Natural killer cell (primary cell): ENCODE results near the gene HTT-AS. TPM values are rescaled to one million over a fixed set of nuclear protein-coding genes. Genes with fewer than 3 reads are reported as not detected.

Source experiments
- ATAC-seq, 3 donors: fragments of 150-1000 bp in 2 of 3; fragments of 200-7000 bp in 1 of 3; cut with Tn5 transposase; 1 replicate in 1 of 3; 2 replicates in 2 of 3; pipeline ENCODE4 v1.10.0; 2021; ENCODE audit warnings: mild to moderate bottlenecking in 2 of 3, moderate library complexity in 2 of 3
- DNase-seq, 2 donors: peaks; one replicate each; pipeline versions ENCODE4 v3.0.0 to v3.0.0-alpha.2; 2013 to 2021; ENCODE audit warnings: mixed read lengths in 1 of 2
- H3K27ac ChIP-seq: one replicate; pipeline ENCODE4 v1.5.1; 2013; ENCODE audit warnings: mild to moderate bottlenecking, low read length
- H3K27me3 ChIP-seq: one replicate; pipeline ENCODE4 v1.6.1; 2013; ENCODE audit warnings: low read length; ENCODE audit not compliant: control insufficient read depth, insufficient read depth
- H3K36me3 ChIP-seq: one replicate; pipeline ENCODE4 v1.6.1; 2013; ENCODE audit warnings: low read length; ENCODE audit not compliant: control insufficient read depth, insufficient read depth
- H3K4me1 ChIP-seq: one replicate; pipeline ENCODE4 v1.6.1; 2013; ENCODE audit warnings: low read length; ENCODE audit not compliant: control insufficient read depth, insufficient read depth
- H3K4me3 ChIP-seq: one replicate; pipeline ENCODE4 v1.5.1; 2013; ENCODE audit warnings: low read length
- H3K9me3 ChIP-seq: one replicate; pipeline ENCODE4 v1.6.1; 2013; ENCODE audit warnings: low read length; ENCODE audit not compliant: control insufficient read depth, insufficient read depth
- H3K27ac Mint-ChIP-seq, 2 donors: one replicate each; pipeline ENCODE4 v1.8.0; 2022; ENCODE audit warnings: mild to moderate bottlenecking in 2 of 2, mixed read lengths in 2 of 2, moderate library complexity in 1 of 2
- H3K27me3 Mint-ChIP-seq, 2 donors: one replicate each; pipeline ENCODE4 v1.8.0; 2022; ENCODE audit warnings: low read depth in 2 of 2, mixed read lengths in 2 of 2
- H3K36me3 Mint-ChIP-seq: one replicate; pipeline ENCODE4 v1.8.0; 2022; ENCODE audit warnings: mixed read lengths
- H3K4me1 Mint-ChIP-seq, 2 donors: one replicate each; pipeline ENCODE4 v1.8.0; 2022; ENCODE audit warnings: mixed read lengths in 2 of 2
- H3K4me3 Mint-ChIP-seq: one replicate; pipeline ENCODE4 v1.8.0; 2022; ENCODE audit warnings: mild to moderate bottlenecking, moderate library complexity, mixed read lengths
- H3K9me3 Mint-ChIP-seq, 2 donors: one replicate each; pipeline ENCODE4 v1.8.0; 2022; ENCODE audit warnings: mixed read lengths in 2 of 2
- CTCF ChIP-seq: fragments of 200-600 bp; IDR thresholded peaks from one replicate; pipeline ENCODE4 v1.8.0; 2022; ENCODE audit warnings: antibody characterized with exemption
- WGBS: methylation state at CpG from one replicate; pipeline ENCODE4 v1.1.7; 2013; ENCODE audit warnings: missing lambda C conversion rate; ENCODE audit not compliant: insufficient coverage; 5-methylcytosine and 5-hydroxymethylcytosine counted together
- intact Hi-C: fragments of 100-400 bp; cut with micrococcal nuclease; formaldehyde crosslinking; loops from one replicate; pipeline ENCODE4 v1.14.2; 2022
- total RNA-seq, 4 donors: library from RNA; stranded (reverse); fragments of 120-200 nt in 1 of 4; gene quantifications; one replicate each; pipeline versions ENCODE4 v1.2.3 to v1.2.4, GENCODE V29; 2013 to 2022

Gene HTT-AS
- total RNA-seq, 3 donors from 2014 or later (not counting 1 experiment from before 2014, with no cell fraction given), result not detected

DNA sequence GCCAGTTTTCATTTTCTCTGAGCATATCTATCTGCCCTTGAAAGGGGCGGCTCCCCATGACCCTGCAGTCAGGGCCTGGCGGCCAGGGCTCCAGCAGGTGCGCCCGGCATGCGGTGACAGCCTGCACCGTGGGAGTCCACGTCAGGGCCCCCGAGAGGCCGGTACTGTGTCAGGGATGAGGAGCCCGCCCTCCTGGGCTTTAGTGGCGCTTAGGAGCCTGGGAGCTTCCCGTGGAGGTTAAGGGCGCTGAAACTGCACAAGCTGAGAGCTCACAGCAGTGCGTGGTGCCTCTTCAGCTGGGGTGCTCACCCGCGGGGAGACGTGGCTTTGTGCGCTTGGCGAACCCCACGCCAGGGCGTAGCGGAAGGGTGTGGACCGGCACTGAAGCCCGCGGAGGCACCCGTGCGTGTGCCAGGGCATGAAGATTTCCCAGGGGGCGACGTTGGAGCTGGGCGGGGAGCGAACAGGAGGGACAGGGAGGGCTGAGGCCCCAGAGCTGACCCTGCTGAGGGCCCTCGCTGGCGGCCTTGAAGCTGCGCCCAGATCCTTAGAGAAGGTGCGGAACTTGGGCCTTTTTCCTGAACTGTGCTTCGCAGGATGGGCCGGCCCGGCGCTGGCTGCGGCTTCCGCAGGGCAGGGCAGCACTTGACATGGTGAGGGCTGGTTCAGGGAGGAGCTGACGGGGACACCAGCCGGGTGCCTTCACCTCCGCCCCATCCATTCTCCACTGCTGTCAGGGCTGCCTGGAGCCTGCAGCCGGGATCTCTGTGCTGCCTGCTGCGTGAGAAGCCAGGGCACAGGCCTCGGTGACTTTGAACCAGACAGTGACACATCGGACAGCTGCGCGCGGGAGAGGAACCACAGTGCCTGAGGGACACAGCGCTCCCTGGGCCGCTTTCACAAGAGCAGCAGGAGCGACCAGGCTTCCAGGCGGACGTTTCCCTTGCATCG, 32.9 kb downstream of the HTT-AS start:
- Histone ChIP-seq H3K27ac (peak overlapping the region; percentile 87), H3K9me3 (peaks cover 4% of the 10 kb centered on the region), H3K4me1 (peaks cover 81% of the 10 kb centered on the region), H3K4me3 (peak overlapping the region; percentile 67), H3K36me3 (no peaks in the 10 kb centered on the region), H3K27me3 (no peaks in the 10 kb centered on the region)
- H3K27me3 Mint-ChIP-seq, result peaks cover 0 to 3% of the 10 kb centered on the region in 2 donors
- peak; percentile 43 to 59 for DNase-seq
- peaks cover 74 to 79% of the 10 kb centered on the region in 2 donors for H3K4me1 Mint-ChIP-seq
- peak overlapping the region; percentile 94 for H3K27ac Mint-ChIP-seq
- intact Hi-C loops, result no loop called here
- WGBS, result 17% methylated on average over 57 of the region's 57 CpGs
- ATAC-seq, result peak; percentile 50 to 78 (median 71)
- H3K36me3 Mint-ChIP-seq, result no peaks in the 10 kb centered on the region
- peak overlapping the region; percentile 96 for H3K4me3 Mint-ChIP-seq
- TF ChIP-seq CTCF, result no peak
- no peaks in the 10 kb centered on the region for H3K9me3 Mint-ChIP-seq

GRCh38 chr4:3040452-3041191, 33.7 kb downstream of the HTT-AS start:
- ATAC-seq, result peak; percentile 16 to 34 (median 28)
- TF ChIP-seq CTCF, result no peak
- WGBS, result 57% methylated on average over 28 of the region's 28 CpGs
- peak overlapping the region; percentile 94 for H3K27ac Mint-ChIP-seq
- Histone ChIP-seq H3K27me3 (no peaks in the 10 kb centered on the region), H3K9me3 (peaks cover 2% of the 10 kb centered on the region), H3K27ac (peak overlapping the region; percentile 87), H3K4me3 (peak overlapping the region; percentile 67), H3K4me1 (peaks cover 73% of the 10 kb centered on the region), H3K36me3 (no peaks in the 10 kb centered on the region)
- intact Hi-C loops, result no loop called here
- H3K27me3 Mint-ChIP-seq, result peaks cover 0 to 3% of the 10 kb centered on the region in 2 donors
- no peaks in the 10 kb centered on the region for H3K9me3 Mint-ChIP-seq
- H3K4me1 Mint-ChIP-seq, result peaks cover 69 to 71% of the 10 kb centered on the region in 2 donors
- H3K4me3 Mint-ChIP-seq, result peak overlapping the region; percentile 96
- DNase-seq, result no peak
- H3K36me3 Mint-ChIP-seq, result no peaks in the 10 kb centered on the region

- H3K27me3 ChIP-seq, result no peaks in the 10 kb centered on the region
- peaks cover 65% of the 10 kb centered on the region for H3K4me1 ChIP-seq
- Mint-ChIP-seq H3K4me3 (peak overlapping the region; percentile 96), H3K27ac (peak overlapping the region; percentile 94), H3K27me3 (peaks cover 0 to 3% of the 10 kb centered on the region in 2 donors), H3K36me3 (no peaks in the 10 kb centered on the region), H3K9me3 (no peaks in the 10 kb centered on the region), H3K4me1 (peaks cover 61 to 63% of the 10 kb centered on the region in 2 donors)
- ATAC-seq, result no peak
- H3K27ac ChIP-seq, result peak overlapping the region; percentile 87
- H3K4me3 ChIP-seq, result no peak overlapping the region
- DNase-seq, result no peak
- no peak for TF ChIP-seq CTCF
- no peaks in the 10 kb centered on the region for H3K9me3 ChIP-seq
- no peaks in the 10 kb centered on the region for H3K36me3 ChIP-seq
- intact Hi-C loops, result loop anchor here (5.0 kb wide), 1 partner anchor 278 kb away; no protein-coding TSS in a partner anchor
- WGBS, result 76% methylated on average over 8 of the region's 8 CpGs
Observed at GRCh38 chr4:3039706-3040366, 34.5 kb downstream of the HTT-AS start.
